Omental fat pad (tissue), 4 donors: ENCODE measurements around the gene KLF9. TPM values are rescaled to one million over a fixed set of nuclear protein-coding genes. Genes with fewer than 3 reads are reported as not detected.
A peak's percentile ranks its signal among the peaks of the same experiment; 100 is the strongest.

Experiments
- ATAC-seq: fragments of 150-250 bp; one replicate; pipeline ENCODE4 v1.9.1; 2016; ENCODE audit warnings: mild to moderate bottlenecking, moderate library complexity; ENCODE audit not compliant: low FRiP score
- DNase-seq: peaks from one replicate; pipeline ENCODE4 v3.0.0-alpha.2; 2019; ENCODE audit warnings: low spot score
- total RNA-seq, 4 donors: library from RNA; depleted of rRNA; stranded (reverse); fragments of >200 nt; gene quantifications; one replicate each; pipeline ENCODE4 v1.1.0, GENCODE V29; 2016
- TF ChIP-seq, protein P1 (sequence below), 3 donors: fragments of 450-650 bp; IDR thresholded peaks; one replicate each; pipeline ENCODE4 v1.5.1; 2016 to 2017; ENCODE audit warnings: antibody characterized with exemption in 3 of 3, mild to moderate bottlenecking in 3 of 3, moderate library complexity in 2 of 3

KLF9 gene
- total RNA-seq, 4 donors from 2014 or later: 63.4 to 237 (median 164) TPM

DNA sequence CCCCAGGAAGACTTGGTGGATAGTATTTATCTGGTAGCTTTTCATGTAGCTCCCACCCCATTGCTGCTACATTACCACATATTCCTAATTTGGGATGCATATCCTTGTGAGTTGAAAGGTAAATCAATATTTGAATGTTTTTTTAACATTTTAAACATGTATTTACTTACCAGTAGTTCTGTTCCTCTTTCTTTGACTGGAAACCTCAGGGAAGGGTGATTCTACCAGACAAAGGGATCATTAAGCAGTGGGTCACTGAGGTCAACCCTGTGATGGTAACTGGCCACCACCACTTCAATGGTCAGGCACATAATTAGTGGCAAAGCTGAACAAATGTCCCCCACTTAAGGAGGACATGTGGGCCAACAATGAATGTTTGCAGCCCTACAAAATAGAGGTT lies 27.2 kb upstream of the KLF9 start:
- ATAC-seq (no peak), DNase-seq (no peak)
- TF ChIP-seq, protein P1, sequence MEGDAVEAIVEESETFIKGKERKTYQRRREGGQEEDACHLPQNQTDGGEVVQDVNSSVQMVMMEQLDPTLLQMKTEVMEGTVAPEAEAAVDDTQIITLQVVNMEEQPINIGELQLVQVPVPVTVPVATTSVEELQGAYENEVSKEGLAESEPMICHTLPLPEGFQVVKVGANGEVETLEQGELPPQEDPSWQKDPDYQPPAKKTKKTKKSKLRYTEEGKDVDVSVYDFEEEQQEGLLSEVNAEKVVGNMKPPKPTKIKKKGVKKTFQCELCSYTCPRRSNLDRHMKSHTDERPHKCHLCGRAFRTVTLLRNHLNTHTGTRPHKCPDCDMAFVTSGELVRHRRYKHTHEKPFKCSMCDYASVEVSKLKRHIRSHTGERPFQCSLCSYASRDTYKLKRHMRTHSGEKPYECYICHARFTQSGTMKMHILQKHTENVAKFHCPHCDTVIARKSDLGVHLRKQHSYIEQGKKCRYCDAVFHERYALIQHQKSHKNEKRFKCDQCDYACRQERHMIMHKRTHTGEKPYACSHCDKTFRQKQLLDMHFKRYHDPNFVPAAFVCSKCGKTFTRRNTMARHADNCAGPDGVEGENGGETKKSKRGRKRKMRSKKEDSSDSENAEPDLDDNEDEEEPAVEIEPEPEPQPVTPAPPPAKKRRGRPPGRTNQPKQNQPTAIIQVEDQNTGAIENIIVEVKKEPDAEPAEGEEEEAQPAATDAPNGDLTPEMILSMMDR (IDR thresholded peaks at IDR 0.05): no peak

DNA sequence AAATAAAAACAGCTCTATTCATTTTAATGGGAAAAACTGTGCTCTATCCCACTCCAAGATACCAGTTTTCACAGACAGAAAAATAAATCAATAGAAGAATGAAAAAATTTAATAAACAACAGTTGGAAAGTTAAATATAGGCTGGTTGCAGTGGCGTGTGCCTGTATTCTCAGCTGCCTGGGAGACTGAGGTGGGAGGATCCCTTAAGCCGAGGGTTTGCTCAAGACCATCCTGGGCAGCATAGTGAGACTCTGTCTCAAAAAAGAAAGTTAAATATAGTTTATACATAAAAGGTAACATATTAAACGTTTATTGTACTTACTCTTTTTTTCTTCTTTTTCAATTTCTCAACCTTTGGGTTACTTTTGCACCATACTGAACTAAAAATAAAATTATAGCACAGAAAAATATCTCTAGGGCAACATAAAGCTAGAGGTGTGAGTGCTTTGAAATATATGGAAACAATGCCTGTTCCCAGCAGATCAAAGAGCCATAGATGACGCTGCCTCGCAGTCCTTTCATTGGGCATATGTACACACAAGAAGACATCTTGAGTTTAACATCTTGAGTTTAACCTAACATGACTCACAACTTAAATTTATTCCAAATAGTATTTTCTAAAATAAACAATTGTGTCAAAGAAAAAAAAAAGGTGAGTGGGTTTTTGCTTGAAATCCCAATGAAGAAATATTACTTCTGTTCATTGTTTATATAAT lies 25.7 kb upstream of the KLF9 start:
- TF ChIP-seq, protein P1 (IDR thresholded peaks at IDR 0.05): no peak
- DNase-seq: no peak
- no peak for ATAC-seq

DNA sequence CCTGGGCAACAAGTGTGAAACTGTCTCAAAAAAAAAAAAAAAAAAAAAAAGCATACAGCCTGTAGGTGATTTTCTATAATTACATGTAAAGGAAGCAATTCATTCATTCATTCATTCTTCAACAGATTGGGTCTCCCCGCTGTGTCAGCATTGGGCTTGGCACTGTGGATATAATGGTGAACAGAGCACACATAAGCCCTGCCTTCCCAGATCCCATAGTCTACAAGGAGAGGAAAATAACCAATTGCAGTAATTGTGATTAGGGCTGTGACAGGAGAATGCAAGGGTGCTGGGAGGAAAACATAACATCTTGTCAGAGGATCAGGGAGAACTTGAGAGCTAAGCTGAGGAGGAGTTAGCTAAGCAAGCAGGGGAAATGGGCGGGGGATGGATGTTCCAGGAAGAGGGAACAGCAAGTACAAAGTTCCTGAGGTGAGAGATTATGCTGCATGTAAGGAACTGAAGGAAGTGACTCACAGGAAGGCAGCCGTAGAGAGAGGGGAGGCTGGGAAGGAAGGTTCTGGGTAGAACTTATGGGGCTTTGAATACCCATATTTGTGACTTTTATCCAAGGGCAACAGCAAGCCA lies 24.0 kb upstream of the KLF9 start:
- DNase-seq (no peak), ATAC-seq (peak; percentile 88)
- TF ChIP-seq, protein P1 (IDR thresholded peaks at IDR 0.05): no peak

DNA sequence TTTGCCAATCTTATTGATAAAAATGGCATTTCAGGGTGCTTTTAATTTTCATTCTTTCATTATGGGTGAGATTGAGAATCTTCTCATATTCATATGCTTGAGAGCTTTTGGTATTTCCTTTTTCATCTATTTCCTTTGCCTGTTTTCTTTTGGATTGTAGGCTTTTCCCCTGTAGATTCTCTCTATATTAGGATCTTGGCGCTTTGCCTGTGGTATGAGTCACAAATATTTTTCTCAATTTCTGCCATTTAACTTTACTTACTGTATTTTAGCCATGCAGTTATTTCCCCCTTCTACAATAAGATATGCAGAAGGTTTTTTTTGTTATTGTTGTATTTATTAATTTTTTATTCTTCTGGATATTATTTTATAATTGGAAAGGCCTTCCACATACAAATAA lies 21.5 kb upstream of the KLF9 start:
- TF ChIP-seq, protein P1 (IDR thresholded peaks at IDR 0.05): no peak
- ATAC-seq (no peak), DNase-seq (no peak)

DNA sequence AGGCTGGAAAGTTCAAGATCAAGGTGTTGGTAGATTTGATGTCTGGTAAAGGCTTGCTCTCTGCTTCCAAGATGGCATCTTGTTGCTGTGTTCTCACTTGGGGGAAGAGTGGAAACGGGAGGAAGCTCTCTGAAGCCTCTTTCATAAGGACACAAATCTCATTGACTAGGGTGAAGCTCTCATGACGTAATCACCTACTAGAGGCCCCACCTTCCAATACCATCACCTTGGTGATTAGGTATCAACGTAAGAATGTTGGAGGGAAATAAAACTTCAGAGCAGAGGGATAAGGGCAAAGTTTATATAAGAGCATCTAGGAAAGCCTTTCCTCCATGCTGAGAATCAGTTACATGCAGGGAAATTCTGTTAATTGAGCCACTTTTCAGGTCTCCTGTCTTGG lies 15.4 kb upstream of the KLF9 start:
- ATAC-seq (no peak), DNase-seq (no peak)
- TF ChIP-seq, protein P1 (IDR thresholded peaks at IDR 0.05): no peak

DNA sequence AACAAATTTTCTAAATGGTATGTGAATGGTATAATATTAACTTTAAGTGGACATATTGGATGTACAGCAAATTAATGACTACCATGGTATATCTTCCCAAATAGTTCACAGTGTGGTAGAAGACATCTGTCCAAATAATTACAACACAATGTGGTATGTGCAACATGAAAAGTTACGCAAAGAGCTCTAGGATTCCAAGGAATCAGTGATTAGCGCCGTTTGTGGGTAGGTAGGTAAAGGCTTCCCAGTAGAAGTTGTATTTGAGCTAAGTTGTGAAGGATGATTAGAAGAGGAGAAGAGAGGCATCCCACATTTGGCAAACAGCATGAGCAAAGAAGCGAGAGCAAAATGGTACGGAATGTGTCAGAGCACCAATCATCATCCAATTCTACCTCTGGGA lies 14.3 kb upstream of the KLF9 start:
- DNase-seq (no peak), ATAC-seq (peak; percentile 39)
- TF ChIP-seq, protein P1 (IDR thresholded peaks at IDR 0.05): no peak
